HG02840 (cell line): ENCODE measurements around the gene RAX2.

ENCODE experiments used
- ATAC-seq: cut with Tn5 transposase; IDR thresholded peaks from one replicate; pipeline ENCODE4 v1.9.1; 2021; ENCODE audit warnings: mild to moderate bottlenecking, moderate library complexity, moderate number of reproducible peaks; ENCODE audit not compliant: unreplicated experiment, low FRiP score

Gene RAX2

GRCh38 chr19:3734310-3734600, 37.8 kb downstream of the RAX2 start:
- no peak for ATAC-seq

- ATAC-seq: no peak
These were observed 38.3 kb downstream of the RAX2 start for GRCh38 chr19:3733549-3734309.

DNA sequence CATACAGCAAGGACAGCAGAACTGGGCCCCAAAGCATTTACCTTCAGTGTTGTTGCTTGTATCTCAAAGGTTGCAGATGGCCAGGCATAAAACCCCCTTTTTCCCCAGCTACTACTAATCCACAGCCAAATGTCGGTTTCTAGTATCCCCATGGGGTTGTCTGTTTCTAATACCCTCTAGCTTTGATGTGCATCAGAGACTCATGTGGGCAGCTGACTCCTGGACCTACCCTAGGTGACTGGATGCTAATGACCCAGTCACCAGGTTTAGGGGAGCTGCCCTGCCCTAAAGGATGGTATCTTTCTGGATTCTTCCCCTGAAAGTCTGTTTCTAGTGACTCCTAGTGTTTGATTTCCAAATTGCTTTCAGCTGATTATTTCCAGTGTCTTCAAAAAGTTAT, 39.9 kb downstream of the RAX2 start:
- no peak for ATAC-seq

DNA sequence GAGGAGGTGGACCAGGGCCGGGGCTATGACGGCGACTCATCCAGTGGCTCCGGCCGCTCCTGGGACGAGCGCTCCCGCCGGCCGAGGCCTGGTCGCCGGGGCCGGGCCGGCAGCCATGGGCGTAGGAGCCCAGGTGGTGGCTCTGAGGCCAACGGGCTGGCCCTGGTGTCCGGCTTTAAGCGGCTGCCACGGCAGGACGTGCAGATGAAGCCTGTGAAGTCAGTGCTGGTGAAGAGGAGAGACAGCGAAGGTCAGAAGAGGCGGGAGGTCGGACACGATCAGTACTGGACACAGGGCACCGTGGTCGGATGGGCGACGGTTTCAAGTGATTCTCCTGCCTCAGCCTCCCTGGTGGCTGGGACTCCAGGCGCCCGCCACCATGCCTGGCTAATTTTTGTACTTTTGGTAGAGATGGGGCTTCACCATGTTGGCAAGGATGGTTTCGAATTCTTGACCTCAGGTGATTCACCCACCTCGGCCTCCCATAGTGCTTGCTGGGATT, 41.5 kb downstream of the RAX2 start:
- no peak for ATAC-seq

- no peak for ATAC-seq
These were observed 46.3 kb downstream of the RAX2 start for GRCh38 chr19:3725640-3726310.

- ATAC-seq: no peak
These were observed 46.9 kb downstream of the RAX2 start for GRCh38 chr19:3725121-3725520.

DNA sequence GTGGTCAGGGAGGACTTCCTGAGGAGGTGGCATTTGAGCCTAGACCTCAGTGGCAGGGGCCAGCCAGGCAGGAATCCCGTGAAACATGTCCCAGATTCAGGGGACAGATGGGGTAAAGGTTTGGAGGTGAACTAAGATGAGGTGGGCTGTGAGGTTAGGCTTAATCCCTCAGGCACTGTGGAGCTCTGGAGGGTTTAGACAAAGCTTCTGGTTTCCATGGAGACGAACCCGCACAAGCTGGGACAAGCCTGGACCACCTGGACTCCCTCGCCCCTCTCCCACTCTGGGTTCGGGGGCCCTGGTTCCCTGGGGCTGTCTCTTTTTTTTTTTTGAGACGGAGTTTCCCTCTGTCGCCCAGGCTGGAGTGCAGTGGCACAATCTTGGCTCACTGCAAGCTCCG, 48.1 kb downstream of the RAX2 start:
- no peak for ATAC-seq

DNA sequence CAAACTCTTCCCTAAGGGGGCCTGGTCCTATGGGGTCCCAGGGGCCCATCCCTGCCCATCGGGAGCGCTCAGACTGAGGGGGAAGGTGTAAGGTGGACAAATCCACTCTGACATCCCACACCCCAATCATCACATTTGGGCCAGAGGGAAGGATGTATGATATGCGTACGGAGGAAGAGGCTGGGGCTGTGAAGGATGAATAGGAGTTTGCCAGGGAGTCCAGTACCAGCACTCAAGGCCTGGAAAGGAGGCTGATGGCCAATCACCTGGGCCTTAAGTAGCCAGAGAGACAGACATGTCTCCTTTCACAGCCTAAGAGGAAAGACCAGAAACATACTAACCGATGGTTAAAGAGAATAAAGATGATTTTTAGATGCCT, 48.9 kb downstream of the RAX2 start:
- no peak for ATAC-seq

- ATAC-seq: no peak
These were observed 49.5 kb downstream of the RAX2 start for GRCh38 chr19:3722443-3723109.

DNA sequence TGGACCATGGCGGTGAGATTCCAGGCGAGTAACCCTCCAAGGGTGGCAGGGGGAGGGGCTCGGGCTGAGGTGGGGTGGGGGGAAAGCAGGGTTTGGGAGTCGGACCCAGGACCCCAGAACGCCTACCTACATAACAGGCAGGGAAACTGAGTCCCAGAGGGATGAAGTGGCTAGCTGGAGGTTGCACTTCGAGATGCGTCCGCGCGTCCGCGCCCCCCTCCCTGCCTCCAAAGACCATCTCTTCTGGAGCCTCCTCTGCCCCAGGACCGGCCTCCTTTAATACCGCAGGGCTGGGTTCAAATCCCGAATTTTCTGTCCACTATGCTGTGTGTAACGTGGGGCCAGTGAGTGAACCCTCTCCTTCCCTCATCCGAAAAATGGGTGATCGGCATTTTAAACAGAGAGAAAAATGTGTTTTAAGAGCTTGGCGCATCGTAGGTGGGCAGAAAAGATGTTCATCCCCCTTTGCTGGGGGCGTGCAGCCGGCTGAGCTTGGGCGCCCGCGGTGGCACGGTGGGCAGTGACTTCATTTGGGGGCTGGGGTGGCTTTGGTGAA, 50.1 kb downstream of the RAX2 start:
- no peak for ATAC-seq

DNA sequence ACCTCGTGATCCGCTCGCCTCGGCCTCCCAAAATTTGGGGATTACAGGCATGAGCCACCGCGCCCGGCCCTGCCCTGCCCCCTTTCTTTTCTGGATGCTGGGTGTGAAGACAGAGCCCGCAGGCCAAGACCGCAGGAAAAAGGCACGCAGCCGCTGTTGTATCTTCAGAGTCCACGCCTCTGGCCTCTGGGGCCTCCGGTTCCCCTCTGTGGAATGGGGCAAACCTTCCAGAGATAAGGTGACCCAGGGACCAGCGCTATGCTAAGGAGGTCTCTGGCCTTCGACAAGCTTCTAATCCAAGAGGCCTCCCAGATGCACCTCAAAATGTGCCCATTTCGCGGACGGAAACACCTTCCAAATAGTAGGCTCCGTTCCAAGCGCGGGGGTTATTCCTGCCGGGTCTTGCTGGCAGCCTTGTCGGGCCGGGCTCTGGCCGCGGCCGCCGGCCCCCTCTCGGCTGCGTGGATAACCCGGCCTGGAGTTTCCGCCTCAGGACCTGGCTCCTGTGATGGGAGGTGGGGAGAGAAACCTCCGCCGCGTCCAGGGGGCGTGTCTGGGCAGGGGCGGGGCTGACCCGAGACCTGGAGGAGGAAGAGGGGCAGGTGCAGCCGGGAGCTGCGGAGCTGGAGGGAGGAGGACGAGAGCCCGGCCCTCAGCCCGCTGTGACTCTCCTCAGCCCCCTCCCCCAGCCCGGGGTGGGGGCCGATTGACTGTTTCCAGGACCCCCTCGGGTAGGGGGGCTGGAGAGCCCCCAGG, 50.7 kb downstream of the RAX2 start:
- no peak for ATAC-seq

GRCh38 chr19:3720349-3720917, 51.6 kb downstream of the RAX2 start:
- no peak for ATAC-seq

DNA sequence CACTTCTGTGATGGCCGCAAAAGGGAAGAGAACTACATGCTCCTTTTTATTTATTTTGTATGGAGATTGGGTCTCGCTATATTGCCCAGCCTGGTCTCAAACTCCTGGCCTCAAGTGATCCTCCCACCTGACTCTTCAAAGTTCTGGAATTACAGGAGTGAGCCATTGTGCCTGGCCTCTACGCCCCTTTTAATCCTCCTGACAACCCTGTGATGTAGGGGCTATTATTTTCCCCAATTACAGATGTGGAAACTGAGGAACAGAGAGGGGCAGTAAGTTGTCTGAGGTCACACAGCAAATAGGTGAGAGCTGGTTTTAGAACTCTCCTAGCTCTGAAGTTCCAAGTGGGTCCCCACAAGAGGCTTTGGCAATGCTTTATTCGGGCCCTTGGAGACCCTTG, 52.2 kb downstream of the RAX2 start:
- ATAC-seq: no peak
